K562 (cell line): ENCODE results near the gene UHMK1. TPM values are rescaled to one million over a fixed set of nuclear protein-coding genes. Genes with fewer than 3 reads are reported as not detected.

Experiments
- ADNP ChIP-seq: fragments of 200-800 bp; sonication (Bioruptor generic); IDR thresholded peaks from 2 replicates; pipeline ENCODE4 v1.6.1; 2016; ENCODE audit warnings: missing genetic modification characterization, missing compliant biosample characterization
- CCNT2 ChIP-seq: IDR thresholded peaks from 2 replicates; pipeline ENCODE4 v1.6.1; 2011; ENCODE audit warnings: borderline replicate concordance, low read depth, mild to moderate bottlenecking, moderate library complexity, mixed read lengths, low read length; ENCODE audit not compliant: insufficient read length; ENCODE audit errors: extremely low read depth
- FOXK2 ChIP-seq, 2 experiments: fragments of 450-650 bp; IDR thresholded peaks in 1 of 2; conservative IDR thresholded peaks in 1 of 2; 2 replicates each; pipeline ENCODE4 v1.6.1; 2016; ENCODE audit warnings: low read depth in 2 of 2, mild to moderate bottlenecking in 1 of 2
- HES1 ChIP-seq: fragments of 450-650 bp; IDR thresholded peaks from 2 replicates; pipeline ENCODE4 v1.6.1; 2016; ENCODE audit warnings: low read depth, mild to moderate bottlenecking, moderate library complexity
- HMG20B ChIP-seq: fragments of 250-450 bp; sonication (Bioruptor Pico); IDR thresholded peaks from 2 replicates; pipeline ENCODE4 v1.5.0; 2021; ENCODE audit warnings: mild to moderate bottlenecking
- MIER1 ChIP-seq: fragments of 450-650 bp; IDR thresholded peaks from 2 replicates; pipeline ENCODE4 v1.6.1; 2016; ENCODE audit warnings: antibody characterized with exemption, mild to moderate bottlenecking, low read depth
- MLX ChIP-seq, 2 experiments: fragments of 450-650 bp in 1 of 2; sonication (generic) in 1 of 2; formaldehyde crosslinking; conservative IDR thresholded peaks; 2 replicates each; pipeline versions ENCODE4 v1.4.0 to v1.8.1; 2020 to 2022; ENCODE audit warnings: mild to moderate bottlenecking in 1 of 2, missing genetic modification reagents in 1 of 2
- PBX2 ChIP-seq, 2 experiments: IDR thresholded peaks in 1 of 2; conservative IDR thresholded peaks in 1 of 2; 2 replicates each; pipeline ENCODE4 v1.6.1; 2016; ENCODE audit warnings: low read depth in 2 of 2, mild to moderate bottlenecking in 1 of 2, missing compliant biosample characterization in 1 of 2, missing genetic modification characterization in 1 of 2, moderate library complexity in 1 of 2
- POLR2AphosphoS5 ChIP-seq: IDR thresholded peaks from 2 replicates; pipeline ENCODE4 v1.6.1; 2011; ENCODE audit warnings: mild to moderate bottlenecking, low read depth, low read length, moderate library complexity; ENCODE audit not compliant: control insufficient read depth, insufficient read depth
- PRMT5 ChIP-seq: sonication (generic); formaldehyde crosslinking; IDR thresholded peaks from 2 replicates; pipeline ENCODE4 v1.5.0; 2020; ENCODE audit warnings: missing genetic modification reagents
- SMAD1 ChIP-seq: fragments of 150-350 bp; IDR thresholded peaks from 2 replicates; pipeline ENCODE4 v1.6.1; 2014; ENCODE audit warnings: low read length, low read depth; ENCODE audit not compliant: partially characterized antibody
- SMARCC2 ChIP-seq: fragments of 450-650 bp; IDR thresholded peaks from 2 replicates; pipeline ENCODE4 v1.6.1; 2017; ENCODE audit warnings: antibody characterized with exemption, moderate library complexity, mild to moderate bottlenecking, low read depth
- THRAP3 ChIP-seq: fragments of 450-650 bp; IDR thresholded peaks from 2 replicates; pipeline ENCODE4 v1.6.1; 2016; ENCODE audit warnings: mild to moderate bottlenecking, inconsistent platforms, borderline replicate concordance
- ZNF76 ChIP-seq: fragments of 250-450 bp; sonication (Bioruptor Pico); IDR thresholded peaks from 2 replicates; pipeline ENCODE4 v1.4.0; 2020; ENCODE audit warnings: mild to moderate bottlenecking, moderate library complexity, borderline replicate concordance
- ZSCAN32 ChIP-seq: fragments of 450-650 bp; formaldehyde crosslinking; IDR thresholded peaks from 2 replicates; pipeline ENCODE4 v1.4.0; 2020; ENCODE audit warnings: mild to moderate bottlenecking, moderate library complexity
- polyA plus RNA-seq, 8 experiments: library from polyadenylated mRNA; depleted of rRNA in 4 of 8; stranded (reverse) in 5 of 8; unstranded in 3 of 8; fragments of >200 nt; fragmentation: Nextera tagmentation in 2 of 8; fragmentation: Illumina TruSeq in 1 of 8; extraction: Ambion mirVana in 2 of 8; extraction: Trizol in 1 of 8; gene quantifications; 2 replicates each; pipeline versions ENCODE4 v1.2.1 to v1.2.3, GENCODE V29; 2011 to 2014; ENCODE audit warnings: inconsistent platforms in 1 of 8, missing spikeins in 1 of 8
- total RNA-seq, 7 experiments: library from RNA; depleted of rRNA in 6 of 7; stranded (reverse); fragments of >200 nt in 6 of 7; fragmentation: Illumina TruSeq in 2 of 7; extraction: Trizol in 2 of 7; gene quantifications; 2 replicates each; pipeline versions ENCODE4 v1.2.1 to v1.2.3, GENCODE V29; 2011 to 2021; ENCODE audit warnings: low replicate concordance in 1 of 7
- TF ChIP-seq, protein P1 (sequence below), 2 experiments: fragments of 150-350 bp in 1 of 2; IDR thresholded peaks; 2 replicates each; pipeline ENCODE4 v1.6.1; 2012 to 2016; ENCODE audit warnings: low read depth in 2 of 2, low read length in 2 of 2, mild to moderate bottlenecking in 1 of 2, moderate library complexity in 1 of 2
- TF ChIP-seq, protein P2 (sequence below): fragments of 250-450 bp; sonication (Bioruptor Pico); IDR thresholded peaks from 2 replicates; pipeline ENCODE4 v1.8.0; 2021; ENCODE audit warnings: moderate library complexity, mild to moderate bottlenecking, inconsistent platforms

Gene UHMK1
- total and polyA plus RNA-seq, 9 of the 15 experiments (the other 6 are each of a cell fraction or from before 2014, with no cell fraction given), result 13.1 to 72.4 (median 38.3) TPM

- TF ChIP-seq, protein P1, sequence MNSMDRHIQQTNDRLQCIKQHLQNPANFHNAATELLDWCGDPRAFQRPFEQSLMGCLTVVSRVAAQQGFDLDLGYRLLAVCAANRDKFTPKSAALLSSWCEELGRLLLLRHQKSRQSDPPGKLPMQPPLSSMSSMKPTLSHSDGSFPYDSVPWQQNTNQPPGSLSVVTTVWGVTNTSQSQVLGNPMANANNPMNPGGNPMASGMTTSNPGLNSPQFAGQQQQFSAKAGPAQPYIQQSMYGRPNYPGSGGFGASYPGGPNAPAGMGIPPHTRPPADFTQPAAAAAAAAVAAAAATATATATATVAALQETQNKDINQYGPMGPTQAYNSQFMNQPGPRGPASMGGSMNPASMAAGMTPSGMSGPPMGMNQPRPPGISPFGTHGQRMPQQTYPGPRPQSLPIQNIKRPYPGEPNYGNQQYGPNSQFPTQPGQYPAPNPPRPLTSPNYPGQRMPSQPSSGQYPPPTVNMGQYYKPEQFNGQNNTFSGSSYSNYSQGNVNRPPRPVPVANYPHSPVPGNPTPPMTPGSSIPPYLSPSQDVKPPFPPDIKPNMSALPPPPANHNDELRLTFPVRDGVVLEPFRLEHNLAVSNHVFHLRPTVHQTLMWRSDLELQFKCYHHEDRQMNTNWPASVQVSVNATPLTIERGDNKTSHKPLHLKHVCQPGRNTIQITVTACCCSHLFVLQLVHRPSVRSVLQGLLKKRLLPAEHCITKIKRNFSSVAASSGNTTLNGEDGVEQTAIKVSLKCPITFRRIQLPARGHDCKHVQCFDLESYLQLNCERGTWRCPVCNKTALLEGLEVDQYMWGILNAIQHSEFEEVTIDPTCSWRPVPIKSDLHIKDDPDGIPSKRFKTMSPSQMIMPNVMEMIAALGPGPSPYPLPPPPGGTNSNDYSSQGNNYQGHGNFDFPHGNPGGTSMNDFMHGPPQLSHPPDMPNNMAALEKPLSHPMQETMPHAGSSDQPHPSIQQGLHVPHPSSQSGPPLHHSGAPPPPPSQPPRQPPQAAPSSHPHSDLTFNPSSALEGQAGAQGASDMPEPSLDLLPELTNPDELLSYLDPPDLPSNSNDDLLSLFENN (IDR thresholded peaks at IDR 0.05; ENCODE audit: low read depth in 2 of 2, low read length in 2 of 2), result no peak
- no peak for TF ChIP-seq CCNT2
- TF ChIP-seq, protein P2, sequence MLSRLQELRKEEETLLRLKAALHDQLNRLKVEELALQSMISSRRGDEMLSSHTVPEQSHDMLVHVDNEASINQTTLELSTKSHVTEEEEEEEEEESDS (CRISPR knock-in tag), result no peak
- TF ChIP-seq MIER1, result no peak; the same call in 1 of the 2 replicates
- no peak for TF ChIP-seq SMARCC2
- 0 out of 2 replicates have a peak, but pooled peaks have one; percentile 36 for TF ChIP-seq ADNP (tag)
- TF ChIP-seq ZSCAN32 (CRISPR knock-in tag), result no peak
- TF ChIP-seq HMG20B, result no peak
- TF ChIP-seq POLR2AphosphoS5, result peak; percentile 37; the same call in 1 of the 2 replicates
- TF ChIP-seq THRAP3, result no peak
- TF ChIP-seq PBX2 (CRISPR knock-in tag; IDR thresholded peaks at IDR 0.05; ENCODE audit: low read depth), result no peak
- no peak for TF ChIP-seq PBX2 (tag; conservative IDR thresholded peaks at IDR 0.05; ENCODE audit: low read depth)
- peak; percentile 47 to 64; a peak in 1 of 4 replicates for TF ChIP-seq FOXK2 (conservative IDR thresholded peaks at IDR 0.05 in 1 of 2, IDR thresholded peaks at IDR 0.05 in 1 of 2; ENCODE audit: low read depth in 2 of 2)
- no peak for TF ChIP-seq MLX (CRISPR knock-in tag; conservative IDR thresholded peaks at IDR 0.05)
- no peak for TF ChIP-seq HES1
- no peak for TF ChIP-seq ZNF76 (CRISPR knock-in tag)
- TF ChIP-seq SMAD1, result no peak
- TF ChIP-seq PRMT5 (CRISPR knock-in tag), result no peak
These were observed 67.2 kb downstream of the UHMK1 start (continued) for GRCh38 chr1:162564762-162565218.
